ENCODE measurements around the gene DNAJC10.
"Not testable (repeated sequence)": the region's sequence is repeated elsewhere in the genome, so short reads cannot be mapped to it uniquely, and the experiment has no call there.

DNAJC10 gene

DNA sequence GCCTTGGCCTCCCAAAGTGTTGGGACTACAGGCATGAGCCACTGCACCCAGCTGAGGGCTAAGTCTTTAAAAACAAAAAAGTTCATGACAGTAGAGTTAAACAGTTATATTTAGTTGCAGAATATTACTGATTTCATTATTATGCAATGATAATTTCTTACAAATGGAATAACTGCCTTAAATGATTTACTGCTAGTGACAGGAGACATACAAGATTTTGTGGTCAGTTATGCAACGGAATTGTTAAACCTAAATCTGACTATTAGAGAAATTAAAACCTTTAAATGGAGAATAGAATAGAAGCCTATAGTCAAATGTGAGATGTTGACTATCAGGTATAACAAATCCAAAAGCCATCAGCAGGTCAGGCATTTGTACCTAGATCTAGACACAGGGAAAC is 10.3 kb upstream of the DNAJC10 start:
- no peaks in the 10 kb centered on the region for H3K27me3 ChIP-seq (ENCODE audit: control insufficient read depth, insufficient read depth, low read length)

DNA sequence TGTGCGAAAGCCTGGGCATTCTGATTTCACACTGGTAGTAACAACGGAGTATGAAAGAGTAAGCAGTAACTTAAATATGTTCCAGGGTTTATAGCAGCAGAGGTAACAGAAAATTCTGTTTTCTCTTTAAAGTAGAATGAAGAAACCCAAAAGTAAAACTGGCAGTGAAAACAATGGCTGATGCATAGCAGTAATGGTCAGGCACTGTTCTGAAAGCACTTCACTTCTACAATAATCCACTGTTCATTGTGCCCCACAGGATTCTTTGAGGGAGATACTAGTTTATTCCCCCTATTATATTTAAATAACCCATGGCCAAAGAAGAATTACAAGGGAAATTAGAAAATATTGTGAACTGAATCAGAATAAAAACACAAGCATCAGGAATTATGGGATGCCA is 9.3 kb upstream of the DNAJC10 start:
- Histone ChIP-seq H3K27me3 (ENCODE audit: control insufficient read depth, insufficient read depth, low read length) (no peaks in the 10 kb centered on the region), H3K9ac (ENCODE audit: low read length) (no peak overlapping the region), H3K9me3 (ENCODE audit: control insufficient read depth, low read length) (no peaks in the 10 kb centered on the region), H3K36me3 (ENCODE audit: control insufficient read depth, insufficient read depth, low read length) (no peaks in the 10 kb centered on the region), H3K4me3 (ENCODE audit: low read length) (no peak overlapping the region), H3K4me1 (ENCODE audit: control insufficient read depth, insufficient read depth, low read length) (no peaks in the 10 kb centered on the region)

More for the DNA sequence above, 10.3 kb upstream of the DNAJC10 start:
- Histone ChIP-seq H3K36me3 (ENCODE audit: control insufficient read depth, insufficient read depth, low read length) (no peaks in the 10 kb centered on the region), H3K9ac (ENCODE audit: low read length) (no peak overlapping the region), H3K4me3 (ENCODE audit: low read length) (no peak overlapping the region), H3K9me3 (ENCODE audit: control insufficient read depth, low read length) (no peaks in the 10 kb centered on the region), H3K4me1 (ENCODE audit: control insufficient read depth, insufficient read depth, low read length) (no peaks in the 10 kb centered on the region)

- Histone ChIP-seq H3K4me1 (ENCODE audit: control insufficient read depth, insufficient read depth, low read length) (peaks cover 6% of the 10 kb centered on the region), H3K9me3 (ENCODE audit: control insufficient read depth, low read length) (no peaks in the 10 kb centered on the region), H3K36me3 (ENCODE audit: control insufficient read depth, insufficient read depth, low read length) (no peaks in the 10 kb centered on the region), H3K27me3 (ENCODE audit: control insufficient read depth, insufficient read depth, low read length) (no peaks in the 10 kb centered on the region), H3K4me3 (ENCODE audit: low read length) (no peak overlapping the region), H3K9ac (ENCODE audit: low read length) (no peak overlapping the region)
These were observed 2.5 kb upstream of the DNAJC10 start for GRCh38 chr2:182713601-182714000.

- no peaks in the 10 kb centered on the region for H3K9me3 ChIP-seq (ENCODE audit: control insufficient read depth, low read length)
These were observed 751 bp upstream of the DNAJC10 start for GRCh38 chr2:182715121-182715891.

DNA sequence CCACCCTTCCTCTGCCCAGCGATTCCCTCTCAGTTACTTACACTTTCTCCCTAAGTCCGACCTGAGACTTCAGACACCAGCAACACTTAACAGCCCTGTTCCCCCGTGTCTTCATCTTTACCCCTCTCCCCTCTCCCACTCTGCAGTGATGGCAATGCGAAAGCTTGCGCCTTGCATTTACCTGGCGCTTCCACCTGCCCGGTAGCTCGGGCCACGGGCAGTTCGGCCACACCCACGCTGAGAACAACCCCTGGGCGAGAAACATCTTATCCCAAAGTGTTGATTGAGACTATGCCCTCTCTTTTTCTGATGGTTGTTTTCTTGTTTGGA is 558 bp downstream of the DNAJC10 start:
- peaks cover 6% of the 10 kb centered on the region for H3K4me1 ChIP-seq (ENCODE audit: control insufficient read depth, insufficient read depth, low read length)
- no peaks in the 10 kb centered on the region for H3K27me3 ChIP-seq (ENCODE audit: control insufficient read depth, insufficient read depth, low read length)
- H3K4me3 ChIP-seq (ENCODE audit: low read length), result peak overlapping the region; percentile 81
- no peaks in the 10 kb centered on the region for H3K36me3 ChIP-seq (ENCODE audit: control insufficient read depth, insufficient read depth, low read length)
- H3K9ac ChIP-seq (ENCODE audit: low read length), result peak overlapping the region; percentile 85
- no peaks in the 10 kb centered on the region for H3K9me3 ChIP-seq (ENCODE audit: control insufficient read depth, low read length)

More at GRCh38 chr2:182715121-182715891, 751 bp upstream of the DNAJC10 start:
- H3K4me1 ChIP-seq (ENCODE audit: control insufficient read depth, insufficient read depth, low read length), result peaks cover 6% of the 10 kb centered on the region
- H3K4me3 ChIP-seq (ENCODE audit: low read length), result peak overlapping the region; percentile 81
- peak overlapping the region; percentile 85 for H3K9ac ChIP-seq (ENCODE audit: low read length)
- no peaks in the 10 kb centered on the region for H3K36me3 ChIP-seq (ENCODE audit: control insufficient read depth, insufficient read depth, low read length)
- H3K27me3 ChIP-seq (ENCODE audit: control insufficient read depth, insufficient read depth, low read length), result no peaks in the 10 kb centered on the region

DNA sequence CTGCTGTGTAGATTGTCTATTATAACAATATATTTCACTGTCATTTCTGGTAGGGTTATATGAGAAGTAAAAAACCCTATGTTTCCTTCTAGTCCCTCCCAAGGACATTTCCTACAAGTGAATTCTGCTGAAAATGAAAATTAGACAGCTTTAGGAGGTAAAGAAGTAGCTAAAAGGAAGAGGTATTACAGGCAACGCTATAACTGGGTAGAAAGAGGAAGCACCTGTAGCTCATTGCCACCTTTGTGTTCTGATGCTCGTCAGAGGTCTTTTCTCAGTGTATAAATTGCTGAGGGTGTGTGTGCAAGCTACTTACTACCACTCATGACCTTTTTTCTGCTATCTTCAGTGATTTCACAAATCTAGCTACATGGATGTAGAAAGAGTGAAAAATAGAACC is 1.4 kb downstream of the DNAJC10 start:
- H3K9ac ChIP-seq (ENCODE audit: low read length), result peak overlapping the region; percentile 85
- no peaks in the 10 kb centered on the region for H3K27me3 ChIP-seq (ENCODE audit: control insufficient read depth, insufficient read depth, low read length)
- peaks cover 6% of the 10 kb centered on the region for H3K4me1 ChIP-seq (ENCODE audit: control insufficient read depth, insufficient read depth, low read length)
- no peaks in the 10 kb centered on the region for H3K36me3 ChIP-seq (ENCODE audit: control insufficient read depth, insufficient read depth, low read length)
- H3K9me3 ChIP-seq (ENCODE audit: control insufficient read depth, low read length), result no peaks in the 10 kb centered on the region
- peak overlapping the region; percentile 22 for H3K4me3 ChIP-seq (ENCODE audit: low read length)

- Histone ChIP-seq H3K27me3 (ENCODE audit: control insufficient read depth, insufficient read depth, low read length) (no peaks in the 10 kb centered on the region), H3K36me3 (ENCODE audit: control insufficient read depth, insufficient read depth, low read length) (no peaks in the 10 kb centered on the region), H3K4me3 (ENCODE audit: low read length) (no peak overlapping the region), H3K4me1 (ENCODE audit: control insufficient read depth, insufficient read depth, low read length) (peaks cover 6% of the 10 kb centered on the region), H3K9me3 (ENCODE audit: control insufficient read depth, low read length) (no peaks in the 10 kb centered on the region), H3K9ac (ENCODE audit: low read length) (peak overlapping the region; percentile 85)
These were observed 1.8 kb downstream of the DNAJC10 start for GRCh38 chr2:182717816-182718215.

GRCh38 chr2:182718459-182718858 is 2.4 kb downstream of the DNAJC10 start:
- no peak overlapping the region for H3K4me3 ChIP-seq (ENCODE audit: low read length)
- H3K9me3 ChIP-seq (ENCODE audit: control insufficient read depth, low read length), result no peaks in the 10 kb centered on the region
- no peak overlapping the region for H3K9ac ChIP-seq (ENCODE audit: low read length)
- H3K36me3 ChIP-seq (ENCODE audit: control insufficient read depth, insufficient read depth, low read length), result no peaks in the 10 kb centered on the region
- no peaks in the 10 kb centered on the region for H3K27me3 ChIP-seq (ENCODE audit: control insufficient read depth, insufficient read depth, low read length)
- H3K4me1 ChIP-seq (ENCODE audit: control insufficient read depth, insufficient read depth, low read length), result peaks cover 6% of the 10 kb centered on the region

DNA sequence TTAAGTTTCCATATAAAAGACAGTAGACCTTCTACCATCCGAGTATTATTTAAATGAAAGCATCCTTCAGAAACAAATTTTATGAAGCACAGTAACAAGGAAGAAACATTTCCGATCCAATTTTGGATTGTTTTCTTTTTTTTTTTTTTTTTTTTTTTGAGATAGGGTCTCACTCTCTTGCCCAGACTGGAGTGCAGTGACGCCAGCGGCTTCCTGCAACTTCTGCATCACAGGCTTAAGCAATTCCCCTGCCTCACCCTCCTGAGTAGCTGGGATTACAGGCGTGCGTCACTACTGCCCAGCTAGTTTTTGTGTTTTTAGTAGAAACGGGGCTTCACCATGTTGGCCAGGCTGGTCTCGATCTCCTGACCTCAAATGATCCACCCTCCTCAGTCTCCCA is 3.1 kb downstream of the DNAJC10 start:
- not testable (repeated sequence) for H3K9me3 ChIP-seq (ENCODE audit: control insufficient read depth, low read length); H3K9ac ChIP-seq (ENCODE audit: low read length); H3K36me3 ChIP-seq (ENCODE audit: control insufficient read depth, insufficient read depth, low read length); H3K4me1 ChIP-seq (ENCODE audit: control insufficient read depth, insufficient read depth, low read length); H3K27me3 ChIP-seq (ENCODE audit: control insufficient read depth, insufficient read depth, low read length); H3K4me3 ChIP-seq (ENCODE audit: low read length)

- Histone ChIP-seq H3K4me1 (ENCODE audit: control insufficient read depth, insufficient read depth, low read length) (no peaks in the 10 kb centered on the region), H3K9ac (ENCODE audit: low read length) (no peak overlapping the region), H3K4me3 (ENCODE audit: low read length) (no peak overlapping the region), H3K27me3 (ENCODE audit: control insufficient read depth, insufficient read depth, low read length) (no peaks in the 10 kb centered on the region), H3K36me3 (ENCODE audit: control insufficient read depth, insufficient read depth, low read length) (peaks cover 6% of the 10 kb centered on the region), H3K9me3 (ENCODE audit: control insufficient read depth, low read length) (no peaks in the 10 kb centered on the region)
These were observed 8.6 kb downstream of the DNAJC10 start for GRCh38 chr2:182724656-182725055.

DNA sequence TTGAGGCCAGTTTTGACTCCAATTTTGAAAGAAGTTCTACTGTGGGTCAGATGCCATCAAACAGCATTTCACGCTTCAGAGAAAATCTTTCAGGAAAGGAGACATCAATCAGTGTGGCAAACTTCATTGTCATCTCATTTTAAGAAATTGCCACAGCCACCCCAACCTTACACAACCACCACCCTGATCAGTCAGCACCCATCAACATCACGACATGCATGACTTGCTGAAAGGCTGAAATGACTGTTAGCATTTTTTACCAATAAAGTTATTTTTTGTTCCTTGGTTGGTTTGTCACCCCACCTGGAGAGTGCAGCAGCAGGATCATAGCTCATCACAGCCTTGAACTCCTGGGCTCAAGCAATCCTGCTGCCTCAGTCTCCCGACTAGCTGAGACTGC is 10.4 kb downstream of the DNAJC10 start:
- no peaks in the 10 kb centered on the region for H3K4me1 ChIP-seq (ENCODE audit: control insufficient read depth, insufficient read depth, low read length)
- no peaks in the 10 kb centered on the region for H3K27me3 ChIP-seq (ENCODE audit: control insufficient read depth, insufficient read depth, low read length)
- no peak overlapping the region for H3K4me3 ChIP-seq (ENCODE audit: low read length)
- H3K36me3 ChIP-seq (ENCODE audit: control insufficient read depth, insufficient read depth, low read length), result peaks cover 6% of the 10 kb centered on the region
- no peaks in the 10 kb centered on the region for H3K9me3 ChIP-seq (ENCODE audit: control insufficient read depth, low read length)
- no peak overlapping the region for H3K9ac ChIP-seq (ENCODE audit: low read length)

DNA sequence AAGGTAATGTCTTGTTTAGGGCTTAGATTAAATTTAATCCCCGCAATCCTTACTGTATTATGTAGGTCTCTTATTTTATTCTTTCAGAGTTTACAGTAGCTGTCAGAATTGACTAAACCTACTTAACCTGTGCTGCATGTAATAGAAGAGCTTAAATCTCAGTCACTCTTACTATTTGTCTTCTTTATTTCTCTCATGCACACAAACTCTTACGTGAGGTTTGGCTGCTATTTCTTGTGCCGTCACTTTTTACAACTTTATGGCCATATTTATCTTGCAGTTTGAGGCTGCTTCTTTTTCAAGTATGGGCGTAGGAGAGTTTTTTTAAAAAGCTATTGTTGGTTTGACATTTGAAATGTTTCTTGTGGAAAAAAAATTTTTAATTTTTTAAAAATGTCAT is 12.0 kb downstream of the DNAJC10 start:
- H3K4me3 ChIP-seq (ENCODE audit: low read length), result no peak overlapping the region
- peaks cover 6% of the 10 kb centered on the region for H3K36me3 ChIP-seq (ENCODE audit: control insufficient read depth, insufficient read depth, low read length)
- no peaks in the 10 kb centered on the region for H3K9me3 ChIP-seq (ENCODE audit: control insufficient read depth, low read length)
- no peaks in the 10 kb centered on the region for H3K4me1 ChIP-seq (ENCODE audit: control insufficient read depth, insufficient read depth, low read length)
- H3K27me3 ChIP-seq (ENCODE audit: control insufficient read depth, insufficient read depth, low read length), result no peaks in the 10 kb centered on the region
- no peak overlapping the region for H3K9ac ChIP-seq (ENCODE audit: low read length)

All from mucosa of stomach (tissue), 1 donor.